H9 (cell line): Measurements from ENCODE around the gene MAEA. TPM values are rescaled to one million over a fixed set of nuclear protein-coding genes. Genes with fewer than 3 reads are reported as not detected.

ENCODE experiments used
- DNase-seq: peaks from one replicate; pipeline ENCODE4 v3.0.0-alpha.2; 2017
- H2AFZ ChIP-seq: one replicate; pipeline ENCODE4 v1.6.1; 2013; ENCODE audit warnings: mild to moderate bottlenecking, low read length, control low read depth, moderate library complexity
- H2AK5ac ChIP-seq: 2 replicates; pipeline ENCODE4 v1.6.1; 2013; ENCODE audit warnings: low read length, control low read depth, mixed read lengths; ENCODE audit not compliant: insufficient read length
- H2BK120ac ChIP-seq: one replicate; pipeline ENCODE4 v1.6.1; 2013; ENCODE audit warnings: low read depth, mild to moderate bottlenecking, low read length, control low read depth, inconsistent platforms; ENCODE audit not compliant: poor library complexity, severe bottlenecking
- H2BK12ac ChIP-seq: 2 replicates; pipeline ENCODE4 v1.6.1; 2013; ENCODE audit warnings: low read length, control low read depth, mixed read lengths, low read depth; ENCODE audit not compliant: insufficient read length
- H2BK15ac ChIP-seq: 2 replicates; pipeline ENCODE4 v1.6.1; 2013; ENCODE audit warnings: low read depth, low read length, control low read depth
- H2BK20ac ChIP-seq: one replicate; pipeline ENCODE4 v1.6.1; 2013; ENCODE audit warnings: low read depth, mild to moderate bottlenecking, low read length, control low read depth, inconsistent platforms; ENCODE audit not compliant: poor library complexity, severe bottlenecking
- H2BK5ac ChIP-seq: 2 replicates; pipeline ENCODE4 v1.6.1; 2013; ENCODE audit warnings: low read length, control low read depth, mixed read lengths; ENCODE audit not compliant: insufficient read length
- H3K14ac ChIP-seq: 2 replicates; pipeline ENCODE4 v1.6.1; 2013; ENCODE audit warnings: low read length, control low read depth; ENCODE audit not compliant: insufficient read depth
- H3K18ac ChIP-seq: 2 replicates; pipeline ENCODE4 v1.6.1; 2013; ENCODE audit warnings: low read depth, mild to moderate bottlenecking, mixed read lengths, low read length, control low read depth; ENCODE audit not compliant: insufficient read length
- H3K23ac ChIP-seq: 2 replicates; pipeline ENCODE4 v1.6.1; 2013; ENCODE audit warnings: low read length, control low read depth, mixed read lengths, low read depth; ENCODE audit not compliant: insufficient read length
- H3K23me2 ChIP-seq: 2 replicates; pipeline ENCODE4 v1.6.1; 2013; ENCODE audit warnings: low read depth, mild to moderate bottlenecking, mixed read lengths, low read length, control low read depth; ENCODE audit not compliant: insufficient read length, poor library complexity, severe bottlenecking
- H3K27ac ChIP-seq: 2 replicates; pipeline ENCODE4 v1.5.1; 2013; ENCODE audit warnings: low read length, control low read depth, mixed read lengths, low read depth; ENCODE audit not compliant: insufficient read length
- H3K27me3 ChIP-seq: 2 replicates; pipeline ENCODE4 v1.6.1; 2013; ENCODE audit warnings: low read length, control low read depth, inconsistent platforms; ENCODE audit not compliant: insufficient read depth
- H3K4ac ChIP-seq: 2 replicates; pipeline ENCODE4 v1.6.1; 2013; ENCODE audit warnings: low read depth, mild to moderate bottlenecking, control low read depth, inconsistent platforms, low read length, moderate library complexity
- H3K4me1 ChIP-seq: 2 replicates; pipeline ENCODE4 v1.6.1; 2013; ENCODE audit warnings: low read length, control low read depth, inconsistent platforms; ENCODE audit not compliant: insufficient read depth
- H3K4me2 ChIP-seq: 2 replicates; pipeline ENCODE4 v1.6.1; 2013; ENCODE audit warnings: low read length, control low read depth, mixed read lengths; ENCODE audit not compliant: insufficient read length, insufficient read depth
- H3K56ac ChIP-seq: 2 replicates; pipeline ENCODE4 v1.6.1; 2013; ENCODE audit warnings: low read depth, mild to moderate bottlenecking, mixed read lengths, low read length, control low read depth; ENCODE audit not compliant: insufficient read length
- H3K79me1 ChIP-seq: 2 replicates; pipeline ENCODE4 v1.6.1; 2013; ENCODE audit warnings: low read depth, mild to moderate bottlenecking, moderate library complexity, low read length, control low read depth, inconsistent platforms; ENCODE audit not compliant: insufficient read depth, poor library complexity, severe bottlenecking
- H3K79me2 ChIP-seq: 2 replicates; pipeline ENCODE4 v1.6.1; 2013; ENCODE audit warnings: low read length, control low read depth, inconsistent platforms; ENCODE audit not compliant: insufficient read depth
- H3K9ac ChIP-seq: 2 replicates; pipeline ENCODE4 v1.6.1; 2013; ENCODE audit warnings: low read length, control low read depth, mixed read lengths; ENCODE audit not compliant: insufficient read length; ENCODE audit errors: extremely low read depth
- H3K9me3 ChIP-seq: one replicate; pipeline ENCODE4 v1.6.1; 2013; ENCODE audit warnings: low read depth, low read length, inconsistent platforms; ENCODE audit not compliant: control insufficient read depth
- H3T11ph ChIP-seq: one replicate; pipeline ENCODE4 v1.6.1; 2013; ENCODE audit warnings: mild to moderate bottlenecking, low read length, control low read depth, inconsistent platforms
- H4K20me1 ChIP-seq: one replicate; pipeline ENCODE4 v1.6.1; 2013; ENCODE audit not compliant: control insufficient read depth, insufficient read length, insufficient read depth
- H4K5ac ChIP-seq: 2 replicates; pipeline ENCODE4 v1.6.1; 2013; ENCODE audit warnings: low read depth, mild to moderate bottlenecking, mixed read lengths, low read length, control low read depth; ENCODE audit not compliant: insufficient read length
- H4K8ac ChIP-seq: replicated peaks from 2 replicates; pipeline ENCODE4 v1.6.1; 2013; ENCODE audit warnings: low read length, control low read depth, mixed read lengths, low read depth; ENCODE audit not compliant: insufficient read length
- H4K91ac ChIP-seq: 2 replicates; pipeline ENCODE4 v1.6.1; 2013; ENCODE audit warnings: low read depth, mild to moderate bottlenecking, moderate library complexity, mixed read lengths, low read length, control low read depth; ENCODE audit not compliant: insufficient read length
- H3K27ac Mint-ChIP-seq, 3 experiments: 2 replicates in 2 of 3; 3 replicates in 1 of 3; pipeline ENCODE4 v1.8.0; 2020 to 2021; ENCODE audit warnings: mixed read lengths in 3 of 3, mild to moderate bottlenecking in 1 of 3, moderate library complexity in 1 of 3
- H3K27me3 Mint-ChIP-seq: 2 replicates; pipeline ENCODE4 v1.8.0; 2021; ENCODE audit warnings: low read depth, mild to moderate bottlenecking, moderate library complexity, mixed read lengths
- H3K36me3 Mint-ChIP-seq, 3 experiments: 2 replicates in 2 of 3; 3 replicates in 1 of 3; pipeline ENCODE4 v1.8.0; 2020 to 2021; ENCODE audit warnings: low read depth in 3 of 3, mixed read lengths in 3 of 3; ENCODE audit not compliant: insufficient read depth in 1 of 3
- H3K4me1 Mint-ChIP-seq, 2 experiments: 2 replicates each; pipeline ENCODE4 v1.8.0; 2020; ENCODE audit warnings: mixed read lengths in 2 of 2
- H3K4me3 Mint-ChIP-seq, 2 experiments: 2 replicates in 1 of 2; 3 replicates in 1 of 2; pipeline ENCODE4 v1.8.0; 2020 to 2021; ENCODE audit warnings: mild to moderate bottlenecking in 2 of 2, mixed read lengths in 2 of 2, moderate library complexity in 1 of 2
- H3K9me3 Mint-ChIP-seq, 2 experiments: 2 replicates in 1 of 2; 3 replicates in 1 of 2; pipeline ENCODE4 v1.8.0; 2020; ENCODE audit warnings: mild to moderate bottlenecking in 2 of 2, mixed read lengths in 2 of 2, moderate library complexity in 1 of 2
- CTCF ChIP-seq: fragments of 200-600 bp; sonication (generic); conservative IDR thresholded peaks from 3 replicates; pipeline ENCODE4 v1.8.0; 2021; ENCODE audit warnings: antibody characterized with exemption, mild to moderate bottlenecking
- WGBS: extraction: QIAGEN DNeasy Blood & Tissue Kit; methylation state at CpG from one replicate; pipeline ENCODE4 v1.1.7; 2013; ENCODE audit warnings: missing lambda C conversion rate, low lambda C conversion rate, mixed read lengths; ENCODE audit not compliant: insufficient read length; ENCODE audit errors: extremely low coverage; 5-methylcytosine and 5-hydroxymethylcytosine counted together
- total RNA-seq: library from RNA; stranded (reverse); gene quantifications from 2 replicates; pipeline ENCODE4 v1.2.1, GENCODE V29; 2021

Gene MAEA
- total RNA-seq, 1 experiment from 2014 or later = 85.6 TPM

GRCh38 chr4:1358421-1359143 is 68.9 kb downstream of the MAEA start:
- Histone ChIP-seq H3K23me2 (no peaks in the 10 kb centered on the region), H3K4ac (no peak overlapping the region), H3K79me1 (no peaks in the 10 kb centered on the region), H2BK12ac (no peak overlapping the region), H3K79me2 (no peaks in the 10 kb centered on the region), H3K14ac (no peak overlapping the region), H4K91ac (no peak overlapping the region), H2BK15ac (no peak overlapping the region), H4K20me1 (no peaks in the 10 kb centered on the region), H2AFZ (no peak overlapping the region), H2BK20ac (no peak overlapping the region), H3K23ac (no peak overlapping the region), H2BK120ac (no peak overlapping the region), H3T11ph (no peak overlapping the region), H3K27ac (no peak overlapping the region), H3K18ac (no peak overlapping the region), H3K9me3 (no peaks in the 10 kb centered on the region), H2AK5ac (no peak overlapping the region), H3K9ac (no peak overlapping the region), H3K4me1 (no peaks in the 10 kb centered on the region), H3K4me2 (no peak overlapping the region), H3K27me3 (no peaks in the 10 kb centered on the region), H4K5ac (no peak overlapping the region), H3K56ac (no peak overlapping the region), H2BK5ac (no peak overlapping the region), H4K8ac (no peak overlapping the region)
- no peaks in the 10 kb centered on the region for H3K27me3 Mint-ChIP-seq
- H3K27ac Mint-ChIP-seq = no peak overlapping the region; a peak in 1 of 7 replicates
- H3K4me1 Mint-ChIP-seq = 0 out of 4 replicates have a peak, but pooled peaks cover 0 to 2% of the 10 kb centered on the region in 2 experiments
- H3K9me3 Mint-ChIP-seq = no peaks in the 10 kb centered on the region
- peaks cover 0 to 21% (median 17%) of the 10 kb centered on the region in 3 experiments; a peak in 6 of 7 replicates for H3K36me3 Mint-ChIP-seq
- H3K4me3 Mint-ChIP-seq = no peak overlapping the region
- WGBS = no CpG with 5 or more reads among the region's 38 CpGs
- no peak for TF ChIP-seq CTCF
- no peak for DNase-seq
